Chondrocyte (in vitro differentiated cells): ENCODE results near the gene ASCC3. TPM values are rescaled to one million over a fixed set of nuclear protein-coding genes. Genes with fewer than 3 reads are reported as not detected.
A peak's percentile ranks its signal among the peaks of the same experiment; 100 is the strongest.

Experiments used
- DNase-seq: peaks from one replicate; pipeline ENCODE4 v3.0.0; 2021; ENCODE audit warnings: mixed read lengths, low spot score
- H3K27ac Mint-ChIP-seq: one replicate; pipeline ENCODE4 v1.8.0; 2021; ENCODE audit warnings: mild to moderate bottlenecking, moderate library complexity, mixed read lengths; ENCODE audit not compliant: unreplicated experiment
- H3K27me3 Mint-ChIP-seq: 2 replicates; pipeline ENCODE4 v1.8.0; 2021; ENCODE audit warnings: low read depth, mixed read lengths
- H3K36me3 Mint-ChIP-seq: 2 replicates; pipeline ENCODE4 v1.8.0; 2021; ENCODE audit warnings: low read depth, mixed read lengths
- H3K4me1 Mint-ChIP-seq: 2 replicates; pipeline ENCODE4 v1.8.0; 2021; ENCODE audit warnings: low read depth, mild to moderate bottlenecking, mixed read lengths
- H3K4me3 Mint-ChIP-seq: one replicate; pipeline ENCODE4 v1.8.0; 2021; ENCODE audit warnings: mild to moderate bottlenecking, moderate library complexity, mixed read lengths; ENCODE audit not compliant: unreplicated experiment
- H3K9me3 Mint-ChIP-seq: 2 replicates; pipeline ENCODE4 v1.8.0; 2021; ENCODE audit warnings: low read depth, mixed read lengths
- total RNA-seq: library from RNA; stranded (reverse); gene quantifications from 3 replicates; pipeline ENCODE4 v1.2.1, GENCODE V29; 2021
- TF ChIP-seq, protein P1 (sequence below): fragments of 200-600 bp; sonication (generic); IDR thresholded peaks from 2 replicates; pipeline ENCODE4 v1.5.0; 2021; ENCODE audit warnings: antibody characterized with exemption, mild to moderate bottlenecking, moderate library complexity

The ASCC3 gene
- total RNA-seq, 1 donor from 2014 or later: 54.3 TPM

DNA sequence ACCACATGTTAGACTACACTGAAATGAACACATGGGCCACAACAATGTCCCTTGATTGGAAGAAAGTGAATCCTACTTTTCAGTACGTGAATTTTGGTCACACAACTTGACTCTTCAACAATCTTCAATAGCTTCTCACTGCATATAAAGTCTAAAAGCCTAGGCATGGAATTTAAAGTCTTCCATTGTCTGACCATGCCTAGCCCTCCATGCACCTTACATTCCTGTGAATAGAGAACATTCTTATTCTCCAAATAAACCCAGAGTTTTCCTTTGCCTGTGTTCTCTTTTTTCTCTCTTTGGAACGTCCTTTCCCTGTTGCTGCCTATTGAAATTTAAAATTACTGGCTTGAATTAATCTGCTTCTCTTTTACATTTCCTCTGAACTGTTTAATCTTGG lies 207.5 kb downstream of the ASCC3 start:
- H3K27ac Mint-ChIP-seq: no peak overlapping the region
- H3K36me3 Mint-ChIP-seq: peaks cover 5% of the 10 kb centered on the region
- DNase-seq: no peak
- peaks cover 9% of the 10 kb centered on the region for H3K9me3 Mint-ChIP-seq
- H3K27me3 Mint-ChIP-seq: no peaks in the 10 kb centered on the region
- TF ChIP-seq, protein P1, sequence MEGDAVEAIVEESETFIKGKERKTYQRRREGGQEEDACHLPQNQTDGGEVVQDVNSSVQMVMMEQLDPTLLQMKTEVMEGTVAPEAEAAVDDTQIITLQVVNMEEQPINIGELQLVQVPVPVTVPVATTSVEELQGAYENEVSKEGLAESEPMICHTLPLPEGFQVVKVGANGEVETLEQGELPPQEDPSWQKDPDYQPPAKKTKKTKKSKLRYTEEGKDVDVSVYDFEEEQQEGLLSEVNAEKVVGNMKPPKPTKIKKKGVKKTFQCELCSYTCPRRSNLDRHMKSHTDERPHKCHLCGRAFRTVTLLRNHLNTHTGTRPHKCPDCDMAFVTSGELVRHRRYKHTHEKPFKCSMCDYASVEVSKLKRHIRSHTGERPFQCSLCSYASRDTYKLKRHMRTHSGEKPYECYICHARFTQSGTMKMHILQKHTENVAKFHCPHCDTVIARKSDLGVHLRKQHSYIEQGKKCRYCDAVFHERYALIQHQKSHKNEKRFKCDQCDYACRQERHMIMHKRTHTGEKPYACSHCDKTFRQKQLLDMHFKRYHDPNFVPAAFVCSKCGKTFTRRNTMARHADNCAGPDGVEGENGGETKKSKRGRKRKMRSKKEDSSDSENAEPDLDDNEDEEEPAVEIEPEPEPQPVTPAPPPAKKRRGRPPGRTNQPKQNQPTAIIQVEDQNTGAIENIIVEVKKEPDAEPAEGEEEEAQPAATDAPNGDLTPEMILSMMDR: no peak
- H3K4me3 Mint-ChIP-seq: no peak overlapping the region
- H3K4me1 Mint-ChIP-seq: no peaks in the 10 kb centered on the region

DNA sequence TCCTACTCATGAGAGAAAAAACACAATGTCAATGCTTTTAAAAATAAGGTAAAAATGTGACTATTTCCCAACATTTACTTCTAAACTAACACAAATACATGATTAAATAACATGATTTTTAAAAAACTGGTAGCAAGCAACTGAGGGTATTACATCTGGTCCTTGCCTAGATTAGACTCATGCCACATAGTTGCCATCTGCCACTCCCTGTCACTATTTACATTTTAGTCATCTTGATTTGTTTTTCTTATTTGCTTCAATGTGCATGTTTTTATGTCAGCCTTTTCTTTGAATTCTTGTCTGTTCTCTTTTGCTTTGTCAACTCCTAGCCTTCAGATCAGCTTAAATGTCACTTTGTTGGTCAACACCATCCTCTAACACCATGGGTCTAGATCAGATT lies 209.4 kb downstream of the ASCC3 start:
- TF ChIP-seq, protein P1: no peak
- Mint-ChIP-seq H3K27ac (no peak overlapping the region), H3K36me3 (peaks cover 7% of the 10 kb centered on the region), H3K27me3 (no peaks in the 10 kb centered on the region), H3K4me1 (no peaks in the 10 kb centered on the region), H3K9me3 (peaks cover 9% of the 10 kb centered on the region), H3K4me3 (no peak overlapping the region)
- no peak for DNase-seq

DNA sequence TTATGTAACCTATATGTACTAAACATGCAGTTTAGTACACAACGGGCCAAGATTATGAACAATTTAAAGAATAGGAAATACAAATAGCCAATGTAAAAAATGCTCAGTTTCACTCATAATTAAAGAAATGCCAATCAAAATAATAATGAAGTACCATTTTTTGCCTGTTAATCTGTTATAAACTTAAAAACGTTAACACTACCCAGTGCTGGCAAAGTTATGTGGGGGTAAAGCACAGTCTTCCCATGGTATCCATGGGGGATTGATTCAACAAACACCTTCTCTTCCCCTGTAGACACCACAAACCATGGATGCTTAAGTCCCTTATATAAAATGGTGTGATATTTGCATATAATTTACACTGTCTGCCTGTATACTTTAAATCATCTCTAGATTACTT lies 211.1 kb downstream of the ASCC3 start:
- peaks cover 7% of the 10 kb centered on the region for H3K36me3 Mint-ChIP-seq
- no peaks in the 10 kb centered on the region for H3K4me1 Mint-ChIP-seq
- H3K27ac Mint-ChIP-seq: no peak overlapping the region
- no peaks in the 10 kb centered on the region for H3K27me3 Mint-ChIP-seq
- no peak overlapping the region for H3K4me3 Mint-ChIP-seq
- H3K9me3 Mint-ChIP-seq: peaks cover 9% of the 10 kb centered on the region
- no peak for DNase-seq
- TF ChIP-seq, protein P1: no peak

DNA sequence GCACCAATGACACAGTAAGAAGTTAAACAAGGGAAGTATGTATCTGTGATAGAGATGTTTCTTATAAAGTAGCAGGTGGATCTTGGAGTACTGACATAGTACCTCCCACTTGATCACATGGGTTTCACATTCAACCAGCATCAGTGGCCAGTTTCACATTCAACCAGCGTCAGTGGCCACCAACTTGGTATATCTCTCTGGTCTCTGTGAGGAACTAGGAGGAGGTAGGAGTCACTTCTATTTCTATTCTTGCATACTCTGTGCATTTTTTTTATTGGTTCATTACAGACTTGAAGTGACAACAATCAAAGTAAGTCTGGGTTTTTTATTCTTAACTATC lies 216.1 kb downstream of the ASCC3 start:
- H3K4me3 Mint-ChIP-seq: no peak overlapping the region
- H3K27ac Mint-ChIP-seq: no peak overlapping the region
- no peaks in the 10 kb centered on the region for H3K9me3 Mint-ChIP-seq
- TF ChIP-seq, protein P1: no peak
- peaks cover 14% of the 10 kb centered on the region for H3K4me1 Mint-ChIP-seq
- peaks cover 2% of the 10 kb centered on the region for H3K36me3 Mint-ChIP-seq
- H3K27me3 Mint-ChIP-seq: no peaks in the 10 kb centered on the region
- no peak for DNase-seq

DNA sequence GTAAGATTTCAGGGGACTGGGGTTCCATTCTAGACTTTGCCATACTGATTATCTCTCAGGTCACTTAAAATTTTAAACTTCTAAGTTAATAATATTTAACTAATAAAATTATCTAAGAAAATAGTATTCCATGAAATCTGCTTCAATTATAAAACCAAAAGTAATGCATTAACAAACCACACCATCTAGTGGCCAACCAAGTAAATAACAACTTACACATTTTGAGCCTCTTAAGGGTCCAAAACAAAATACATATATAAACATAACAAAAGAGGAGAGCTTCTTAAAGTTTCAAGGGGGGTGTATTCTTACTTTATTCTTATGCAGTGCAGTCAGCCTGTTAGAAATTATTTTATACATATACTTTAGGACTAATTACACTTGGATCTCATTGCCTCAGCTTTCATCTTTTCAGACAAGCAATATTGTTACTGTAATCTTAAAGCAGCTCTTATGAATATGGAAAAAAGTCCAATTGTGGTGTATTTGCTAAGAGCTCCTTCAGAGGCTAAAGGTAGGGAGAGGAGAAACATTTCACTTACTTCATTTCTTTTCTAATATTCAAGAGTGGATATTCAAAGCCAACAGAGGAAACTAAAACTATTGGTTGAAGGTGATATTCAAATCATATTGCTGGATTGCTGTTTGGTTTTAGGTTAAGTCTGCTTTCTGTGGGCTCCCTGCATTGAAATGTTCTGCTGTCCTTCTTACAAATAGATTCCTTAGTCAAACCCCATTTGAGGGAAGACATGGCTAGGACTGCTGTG lies 216.7 kb downstream of the ASCC3 start:
- peaks cover 14% of the 10 kb centered on the region for H3K4me1 Mint-ChIP-seq
- TF ChIP-seq, protein P1: peak; percentile 96
- H3K27ac Mint-ChIP-seq: no peak overlapping the region
- no peak overlapping the region for H3K4me3 Mint-ChIP-seq
- DNase-seq: no peak
- H3K9me3 Mint-ChIP-seq: no peaks in the 10 kb centered on the region
- no peaks in the 10 kb centered on the region for H3K27me3 Mint-ChIP-seq
- H3K36me3 Mint-ChIP-seq: peaks cover 2% of the 10 kb centered on the region
